Glutamatergic neuron (in vitro differentiated cells): ENCODE results near the gene HOMER1. TPM values are rescaled to one million over a fixed set of nuclear protein-coding genes. Genes with fewer than 3 reads are reported as not detected.

Experiments used
- DNase-seq: peaks from one replicate; pipeline ENCODE4 v3.0.0; 2022
- H3K27ac Mint-ChIP-seq: one replicate; pipeline ENCODE4 v1.8.0; 2020; ENCODE audit warnings: mild to moderate bottlenecking, mixed read lengths, inconsistent platforms; ENCODE audit not compliant: unreplicated experiment
- H3K27me3 Mint-ChIP-seq: one replicate; pipeline ENCODE4 v1.8.0; 2020; ENCODE audit warnings: mild to moderate bottlenecking, moderate library complexity, mixed read lengths, inconsistent platforms; ENCODE audit not compliant: unreplicated experiment
- H3K36me3 Mint-ChIP-seq: one replicate; pipeline ENCODE4 v1.8.0; 2020; ENCODE audit warnings: mild to moderate bottlenecking, mixed read lengths, inconsistent platforms; ENCODE audit not compliant: unreplicated experiment
- H3K4me1 Mint-ChIP-seq: one replicate; pipeline ENCODE4 v1.8.0; 2020; ENCODE audit warnings: mild to moderate bottlenecking, low read depth, mixed read lengths, inconsistent platforms; ENCODE audit not compliant: unreplicated experiment
- H3K4me3 Mint-ChIP-seq: one replicate; pipeline ENCODE4 v1.8.0; 2020; ENCODE audit warnings: mild to moderate bottlenecking, mixed read lengths, inconsistent platforms; ENCODE audit not compliant: unreplicated experiment
- H3K9me3 Mint-ChIP-seq: one replicate; pipeline ENCODE4 v1.8.0; 2020; ENCODE audit warnings: mild to moderate bottlenecking, moderate library complexity, mixed read lengths, inconsistent platforms; ENCODE audit not compliant: unreplicated experiment
- total RNA-seq: library from RNA; stranded (reverse); fragmentation: NEBNext Ultra II Directional; extraction: Animal tissue kit (Norgen Biotek cat#: 25700); gene quantifications from one replicate; pipeline ENCODE4 v1.2.1, GENCODE V29; 2021; ENCODE audit not compliant: unreplicated experiment
- TF ChIP-seq, protein P1 (sequence below): fragments of 200-600 bp; sonication (generic); IDR thresholded peaks from one replicate; pipeline ENCODE4 v1.5.0; 2021; ENCODE audit not compliant: partially characterized antibody, unreplicated experiment

HOMER1 gene
- total RNA-seq, 1 donor from 2014 or later: 19.7 TPM

DNA sequence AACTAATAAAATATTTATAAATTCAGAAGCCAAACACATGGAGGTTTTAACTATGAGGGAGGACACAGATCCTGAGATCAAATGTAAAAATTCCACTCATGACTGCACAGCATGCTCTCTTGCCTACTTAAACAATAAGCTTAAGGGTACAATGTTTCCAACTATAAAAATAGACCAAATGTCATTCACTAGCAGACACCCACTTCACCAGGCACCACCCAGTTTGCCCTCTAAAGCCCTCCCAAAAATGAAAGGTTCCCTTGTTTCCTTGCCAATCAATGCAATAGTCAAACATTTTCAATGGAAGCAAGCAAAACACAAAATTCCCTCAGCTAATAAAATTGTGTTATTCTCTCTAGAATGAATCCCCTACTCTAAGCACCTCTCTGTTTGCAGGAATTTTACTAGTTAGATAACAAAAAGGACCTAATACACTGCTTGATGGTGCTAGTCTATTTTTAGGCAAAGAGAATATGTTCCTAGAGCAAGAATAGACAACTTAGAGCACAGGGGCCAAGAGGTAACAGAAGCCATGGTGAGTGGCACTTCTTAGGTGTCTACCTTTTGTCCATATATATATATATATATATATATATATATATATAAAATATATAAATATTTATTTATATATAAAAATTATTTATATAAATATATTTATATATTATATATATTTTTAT is 135.3 kb downstream of the HOMER1 start:
- TF ChIP-seq, protein P1, sequence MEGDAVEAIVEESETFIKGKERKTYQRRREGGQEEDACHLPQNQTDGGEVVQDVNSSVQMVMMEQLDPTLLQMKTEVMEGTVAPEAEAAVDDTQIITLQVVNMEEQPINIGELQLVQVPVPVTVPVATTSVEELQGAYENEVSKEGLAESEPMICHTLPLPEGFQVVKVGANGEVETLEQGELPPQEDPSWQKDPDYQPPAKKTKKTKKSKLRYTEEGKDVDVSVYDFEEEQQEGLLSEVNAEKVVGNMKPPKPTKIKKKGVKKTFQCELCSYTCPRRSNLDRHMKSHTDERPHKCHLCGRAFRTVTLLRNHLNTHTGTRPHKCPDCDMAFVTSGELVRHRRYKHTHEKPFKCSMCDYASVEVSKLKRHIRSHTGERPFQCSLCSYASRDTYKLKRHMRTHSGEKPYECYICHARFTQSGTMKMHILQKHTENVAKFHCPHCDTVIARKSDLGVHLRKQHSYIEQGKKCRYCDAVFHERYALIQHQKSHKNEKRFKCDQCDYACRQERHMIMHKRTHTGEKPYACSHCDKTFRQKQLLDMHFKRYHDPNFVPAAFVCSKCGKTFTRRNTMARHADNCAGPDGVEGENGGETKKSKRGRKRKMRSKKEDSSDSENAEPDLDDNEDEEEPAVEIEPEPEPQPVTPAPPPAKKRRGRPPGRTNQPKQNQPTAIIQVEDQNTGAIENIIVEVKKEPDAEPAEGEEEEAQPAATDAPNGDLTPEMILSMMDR: no peak
- no peak overlapping the region for H3K27ac Mint-ChIP-seq
- peaks cover 11% of the 10 kb centered on the region for H3K9me3 Mint-ChIP-seq
- no peak for DNase-seq
- H3K27me3 Mint-ChIP-seq: peaks cover 6% of the 10 kb centered on the region
- H3K36me3 Mint-ChIP-seq: peaks cover 32% of the 10 kb centered on the region
- no peak overlapping the region for H3K4me3 Mint-ChIP-seq
- H3K4me1 Mint-ChIP-seq: no peaks in the 10 kb centered on the region

DNA sequence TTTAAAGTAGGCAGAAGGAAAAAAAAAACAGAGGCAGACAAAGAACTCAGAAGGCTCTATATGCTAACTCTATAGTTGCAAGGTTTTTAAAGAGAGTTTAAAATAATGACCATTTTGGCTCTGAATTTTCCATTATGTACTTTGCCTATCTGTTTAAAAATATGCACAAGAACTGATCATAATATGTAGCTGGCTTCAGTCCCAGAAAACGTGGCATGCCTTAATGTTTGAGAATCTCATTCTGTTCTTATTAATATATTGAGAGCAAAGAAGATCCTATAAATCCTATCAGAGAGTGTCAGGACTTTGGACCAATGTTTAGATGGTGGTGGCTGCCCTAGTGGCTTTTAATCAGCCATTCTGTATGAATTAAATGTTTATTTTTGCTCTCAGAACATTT is 156.5 kb downstream of the HOMER1 start:
- Mint-ChIP-seq H3K36me3 (no peaks in the 10 kb centered on the region), H3K27me3 (peaks cover 2% of the 10 kb centered on the region), H3K27ac (no peak overlapping the region), H3K9me3 (peaks cover 6% of the 10 kb centered on the region), H3K4me3 (no peak overlapping the region), H3K4me1 (no peaks in the 10 kb centered on the region)
- DNase-seq: no peak
- TF ChIP-seq, protein P1: no peak

DNA sequence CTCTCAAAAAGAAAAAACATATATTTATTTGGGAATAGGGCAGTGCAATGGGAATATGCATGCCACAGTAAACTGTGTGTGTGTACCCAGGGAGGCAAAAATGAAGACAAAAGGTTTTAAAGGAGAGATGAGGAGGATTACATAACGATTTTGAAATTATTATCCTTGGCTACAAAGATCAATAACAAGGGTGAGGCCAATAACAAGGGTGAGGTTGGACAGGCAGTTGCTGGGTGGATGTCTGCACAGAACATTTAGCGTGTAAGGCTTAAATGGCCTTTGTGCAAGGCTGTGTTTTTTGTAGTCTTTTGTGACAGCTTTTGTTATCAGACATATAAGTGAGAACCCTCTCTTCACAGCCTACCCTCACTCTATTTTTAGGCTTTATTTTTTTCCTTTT is 164.1 kb downstream of the HOMER1 start:
- TF ChIP-seq, protein P1: no peak
- no peak overlapping the region for H3K27ac Mint-ChIP-seq
- peaks cover 2% of the 10 kb centered on the region for H3K27me3 Mint-ChIP-seq
- H3K9me3 Mint-ChIP-seq: peaks cover 6% of the 10 kb centered on the region
- no peak overlapping the region for H3K4me3 Mint-ChIP-seq
- peaks cover 5% of the 10 kb centered on the region for H3K36me3 Mint-ChIP-seq
- DNase-seq: no peak
- H3K4me1 Mint-ChIP-seq: no peaks in the 10 kb centered on the region

DNA sequence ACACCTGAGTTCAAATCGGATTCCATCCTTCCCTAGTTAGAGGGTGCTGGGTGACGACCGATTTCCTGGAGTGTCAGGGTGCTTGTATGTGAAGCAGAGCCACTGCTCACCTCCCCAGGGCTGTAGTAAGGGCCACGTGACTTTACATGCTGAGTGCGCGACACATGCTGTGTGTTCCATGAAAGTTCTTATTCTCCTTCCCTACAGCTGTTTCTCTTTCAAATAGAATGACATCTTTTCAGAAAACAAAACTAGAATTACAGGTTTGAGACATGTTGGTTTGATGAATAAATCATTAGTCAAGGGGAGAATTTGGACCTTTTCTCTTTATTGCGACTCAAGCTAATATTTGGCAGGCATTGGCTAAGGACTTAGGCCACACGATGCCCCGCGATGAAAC is 164.9 kb downstream of the HOMER1 start:
- Mint-ChIP-seq H3K4me1 (no peaks in the 10 kb centered on the region), H3K4me3 (no peak overlapping the region), H3K27ac (no peak overlapping the region), H3K36me3 (peaks cover 5% of the 10 kb centered on the region), H3K27me3 (peaks cover 2% of the 10 kb centered on the region), H3K9me3 (peaks cover 6% of the 10 kb centered on the region)
- TF ChIP-seq, protein P1: no peak
- no peak for DNase-seq

DNA sequence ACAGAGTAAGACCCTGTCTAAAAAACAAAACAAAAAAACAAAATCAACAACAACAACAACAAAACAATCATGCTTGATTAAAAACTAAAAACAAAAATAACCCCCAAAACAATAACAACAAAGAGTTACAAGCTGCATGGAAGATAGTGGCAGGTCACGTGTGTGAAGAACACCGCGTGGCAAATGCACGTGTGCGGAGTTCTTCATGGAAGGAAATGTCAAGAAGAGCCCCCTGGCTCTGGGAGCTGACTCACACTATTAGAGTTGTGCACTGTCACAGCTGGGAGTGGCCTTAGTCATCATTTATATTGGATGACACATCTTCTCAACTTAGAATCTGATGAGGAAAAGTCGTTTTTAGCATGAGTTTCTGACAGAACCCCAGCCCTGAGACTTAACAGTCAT is 167.5 kb downstream of the HOMER1 start:
- DNase-seq: no peak
- TF ChIP-seq, protein P1: no peak
- Mint-ChIP-seq H3K4me3 (no peak overlapping the region), H3K4me1 (no peaks in the 10 kb centered on the region), H3K27ac (no peak overlapping the region), H3K36me3 (peaks cover 4% of the 10 kb centered on the region), H3K27me3 (no peaks in the 10 kb centered on the region), H3K9me3 (no peaks in the 10 kb centered on the region)
